GM06990 (cell line): ENCODE data around the gene IQUB.
"Not testable (repeated sequence)": the region's sequence is repeated elsewhere in the genome, so short reads cannot be mapped to it uniquely, and the experiment has no call there.

Experiments used
- DNase-seq: peaks from one replicate; pipeline ENCODE4 v3.0.0-alpha.2; 2011; ENCODE audit not compliant: insufficient read length; ENCODE audit errors: extremely low read depth
- H3K27me3 ChIP-seq: replicated peaks from 2 replicates; pipeline ENCODE4 v1.6.0; 2011; ENCODE audit warnings: low read length; ENCODE audit not compliant: control insufficient read depth, insufficient read depth
- H3K36me3 ChIP-seq: 2 replicates; pipeline ENCODE4 v1.5.1; 2011; ENCODE audit warnings: low read length; ENCODE audit not compliant: control insufficient read depth, insufficient read depth
- H3K4me3 ChIP-seq: replicated peaks from 2 replicates; pipeline ENCODE4 v1.5.1; 2011; ENCODE audit warnings: low read depth, mild to moderate bottlenecking, control low read depth, low read length
- TF ChIP-seq, protein P1 (sequence below): IDR thresholded peaks from 2 replicates; pipeline ENCODE4 v1.5.1; 2011; ENCODE audit warnings: low read length, control low read depth, mild to moderate bottlenecking, inconsistent platforms; ENCODE audit not compliant: insufficient read depth, poor library complexity, severe bottlenecking

The IQUB gene

DNA sequence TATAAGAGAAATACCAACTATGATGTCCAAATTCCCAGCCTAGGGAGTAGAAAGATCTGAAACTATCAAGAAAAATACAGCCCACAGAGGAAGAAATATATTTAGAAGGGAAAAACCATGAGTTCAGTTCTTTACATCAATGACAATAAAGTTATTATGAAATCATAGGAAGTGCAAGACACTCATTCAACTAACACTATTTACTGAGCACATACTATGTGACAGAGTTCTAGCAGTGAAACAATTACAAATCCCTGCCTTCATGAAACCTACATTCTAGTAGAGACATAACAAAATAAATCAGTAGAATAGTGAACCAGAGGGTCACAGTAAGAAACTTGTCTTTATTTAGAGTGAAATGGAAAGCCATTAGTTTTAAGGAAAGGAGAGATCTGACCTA lies 21.1 kb upstream of the IQUB start:
- no peak for DNase-seq
- H3K36me3 ChIP-seq = no peaks in the 10 kb centered on the region
- H3K4me3 ChIP-seq = no peak overlapping the region
- H3K27me3 ChIP-seq = no peaks in the 10 kb centered on the region
- TF ChIP-seq, protein P1, sequence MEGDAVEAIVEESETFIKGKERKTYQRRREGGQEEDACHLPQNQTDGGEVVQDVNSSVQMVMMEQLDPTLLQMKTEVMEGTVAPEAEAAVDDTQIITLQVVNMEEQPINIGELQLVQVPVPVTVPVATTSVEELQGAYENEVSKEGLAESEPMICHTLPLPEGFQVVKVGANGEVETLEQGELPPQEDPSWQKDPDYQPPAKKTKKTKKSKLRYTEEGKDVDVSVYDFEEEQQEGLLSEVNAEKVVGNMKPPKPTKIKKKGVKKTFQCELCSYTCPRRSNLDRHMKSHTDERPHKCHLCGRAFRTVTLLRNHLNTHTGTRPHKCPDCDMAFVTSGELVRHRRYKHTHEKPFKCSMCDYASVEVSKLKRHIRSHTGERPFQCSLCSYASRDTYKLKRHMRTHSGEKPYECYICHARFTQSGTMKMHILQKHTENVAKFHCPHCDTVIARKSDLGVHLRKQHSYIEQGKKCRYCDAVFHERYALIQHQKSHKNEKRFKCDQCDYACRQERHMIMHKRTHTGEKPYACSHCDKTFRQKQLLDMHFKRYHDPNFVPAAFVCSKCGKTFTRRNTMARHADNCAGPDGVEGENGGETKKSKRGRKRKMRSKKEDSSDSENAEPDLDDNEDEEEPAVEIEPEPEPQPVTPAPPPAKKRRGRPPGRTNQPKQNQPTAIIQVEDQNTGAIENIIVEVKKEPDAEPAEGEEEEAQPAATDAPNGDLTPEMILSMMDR = no peak

DNA sequence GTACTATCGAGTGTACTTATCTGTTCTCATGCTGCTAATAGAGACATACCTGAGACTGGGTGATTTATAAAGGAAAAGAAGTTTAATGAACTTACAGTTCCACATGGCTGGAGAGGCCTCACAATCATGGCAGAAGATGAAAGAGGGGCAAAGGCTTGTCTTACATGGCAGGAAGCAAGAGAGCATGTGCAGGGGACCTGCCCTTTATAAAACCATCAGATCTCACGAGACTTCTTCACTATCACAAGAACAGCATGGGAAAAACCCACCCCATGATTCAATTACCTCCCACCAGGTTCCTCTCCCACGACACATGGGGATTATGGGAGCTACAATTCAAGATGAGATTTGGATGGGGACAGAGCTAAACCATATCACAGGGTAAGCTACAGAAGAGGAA lies 18.8 kb upstream of the IQUB start:
- no peak for DNase-seq
- H3K36me3 ChIP-seq = no peaks in the 10 kb centered on the region; the same call in none of the 2 replicates
- no peaks in the 10 kb centered on the region for H3K27me3 ChIP-seq
- TF ChIP-seq, protein P1 = no peak
- H3K4me3 ChIP-seq = no peak overlapping the region

DNA sequence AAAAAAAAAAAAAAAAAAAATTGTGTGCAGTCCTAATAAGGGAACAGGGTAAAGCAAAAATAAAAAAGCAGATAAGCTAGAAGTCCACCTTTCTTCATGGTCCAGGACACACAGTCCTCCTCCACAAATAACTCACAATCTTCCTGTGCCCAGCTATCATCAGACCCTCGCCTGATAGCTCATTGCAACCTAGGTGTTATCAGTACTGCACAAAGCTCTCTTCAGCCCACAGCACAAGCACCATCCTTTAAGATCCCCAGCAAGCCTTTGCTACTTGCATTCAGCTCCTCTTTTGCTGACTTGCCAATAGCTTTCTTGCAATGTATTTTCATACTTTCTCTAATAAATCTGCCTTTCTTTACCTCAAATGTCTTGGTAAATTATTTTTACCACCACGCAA lies 18.2 kb upstream of the IQUB start:
- no peaks in the 10 kb centered on the region for H3K27me3 ChIP-seq
- DNase-seq = no peak
- TF ChIP-seq, protein P1 = no peak
- no peaks in the 10 kb centered on the region; the same call in none of the 2 replicates for H3K36me3 ChIP-seq
- H3K4me3 ChIP-seq = no peak overlapping the region

DNA sequence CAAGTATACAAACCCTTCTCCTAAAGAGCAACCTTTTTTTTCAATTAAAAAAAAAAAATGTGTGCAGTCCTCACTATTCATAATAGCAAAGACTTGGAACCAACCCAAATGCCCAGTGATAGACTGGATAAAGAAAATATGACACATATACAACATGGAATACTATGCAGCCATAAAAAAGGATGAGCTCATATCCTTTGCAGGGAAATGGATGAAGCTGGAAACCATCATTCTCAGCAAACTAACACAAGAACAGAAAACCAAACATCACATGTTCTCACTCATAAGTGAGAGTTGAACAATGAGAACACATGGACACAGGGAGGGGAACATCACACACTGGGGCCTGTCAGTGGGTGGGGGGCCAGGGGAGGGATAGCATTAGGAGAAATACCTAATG lies 17.7 kb upstream of the IQUB start:
- H3K27me3 ChIP-seq, DNase-seq, H3K36me3 ChIP-seq, H3K4me3 ChIP-seq: not testable (repeated sequence)

DNA sequence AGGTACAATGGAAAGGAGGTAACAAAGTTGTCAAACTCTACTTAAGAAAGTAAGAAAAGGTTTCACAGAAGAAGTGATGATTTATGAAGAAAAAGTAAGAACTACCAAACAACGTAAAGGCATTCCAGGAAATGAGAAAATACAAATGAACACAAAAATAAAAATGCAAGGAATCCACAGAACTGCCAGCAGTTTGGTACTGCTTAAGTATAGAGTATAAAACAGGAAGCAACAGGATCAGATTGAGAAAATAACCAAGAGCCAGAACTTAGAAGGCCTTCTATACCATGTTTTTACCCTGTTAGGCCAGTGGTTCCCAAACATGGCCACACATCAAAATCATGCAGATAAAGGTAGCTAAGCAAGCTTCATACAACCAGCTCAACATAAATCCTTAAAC lies 14.0 kb upstream of the IQUB start:
- no peak for DNase-seq
- H3K27me3 ChIP-seq = no peaks in the 10 kb centered on the region
- TF ChIP-seq, protein P1 = no peak
- no peaks in the 10 kb centered on the region; the same call in none of the 2 replicates for H3K36me3 ChIP-seq
- no peak overlapping the region for H3K4me3 ChIP-seq

DNA sequence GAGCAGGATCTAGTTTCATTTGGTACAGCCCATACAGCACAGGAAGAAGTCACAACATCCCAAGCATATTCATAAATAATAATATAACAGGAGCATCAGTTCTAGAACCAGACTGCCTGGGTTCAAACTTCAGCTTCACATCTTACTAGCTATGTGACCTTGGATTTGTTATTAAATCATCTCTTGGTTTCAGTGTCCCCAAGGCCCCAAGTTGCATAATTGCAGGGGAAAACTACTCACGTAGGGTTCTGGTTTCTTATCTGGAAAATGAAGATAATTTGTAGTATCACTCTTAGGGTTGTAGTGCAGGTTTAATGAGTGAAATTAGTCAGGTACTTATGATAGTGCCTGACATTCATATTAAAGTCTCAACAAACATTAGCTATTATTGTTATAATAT lies 5.5 kb upstream of the IQUB start:
- no peak overlapping the region for H3K4me3 ChIP-seq
- TF ChIP-seq, protein P1 = no peak
- DNase-seq = no peak
- H3K27me3 ChIP-seq = no peaks in the 10 kb centered on the region
- H3K36me3 ChIP-seq = no peaks in the 10 kb centered on the region; the same call in 1 of the 2 replicates
